Measurements from ENCODE around the gene CASKIN1.

CASKIN1 gene

DNA sequence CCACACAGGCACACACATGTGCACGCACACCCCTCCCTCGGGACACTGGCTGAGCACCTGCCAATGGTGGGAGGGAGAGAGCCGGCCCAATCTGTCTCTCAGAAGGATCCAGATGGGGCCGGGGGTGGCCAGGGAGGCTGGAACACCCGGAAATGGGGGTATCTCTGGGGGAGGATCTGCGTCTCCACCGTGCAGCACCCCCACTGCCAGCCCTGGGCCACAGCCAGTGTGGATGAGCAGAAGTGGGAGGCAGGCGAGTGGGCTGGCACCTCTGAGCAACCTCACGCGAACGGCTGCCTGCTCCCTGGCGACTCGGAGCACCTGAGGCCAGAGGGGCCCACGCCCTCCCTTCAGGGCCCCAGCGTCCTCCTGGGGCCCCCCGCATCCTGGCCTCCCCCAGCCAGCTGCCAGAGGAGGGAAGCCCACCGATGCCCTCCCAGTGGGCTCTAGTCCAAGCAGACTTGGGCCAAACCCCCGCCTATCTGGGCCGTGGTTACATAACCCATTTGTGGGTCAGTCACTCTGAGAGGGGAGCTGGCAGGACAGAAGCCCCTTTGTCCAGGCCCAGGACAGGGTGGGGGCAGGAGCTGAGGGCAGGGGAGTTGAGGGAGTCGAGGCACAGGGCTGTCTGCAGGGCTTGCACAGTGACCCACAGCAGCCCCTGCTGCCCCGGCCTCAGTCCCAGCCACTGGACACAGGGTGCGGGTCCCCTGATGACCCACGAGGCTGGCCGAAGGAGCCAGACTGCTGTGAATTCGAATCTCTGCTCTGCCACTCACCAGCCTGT lies 5.6 kb downstream of the CASKIN1 start:
- no peak for FAIRE-seq

DNA sequence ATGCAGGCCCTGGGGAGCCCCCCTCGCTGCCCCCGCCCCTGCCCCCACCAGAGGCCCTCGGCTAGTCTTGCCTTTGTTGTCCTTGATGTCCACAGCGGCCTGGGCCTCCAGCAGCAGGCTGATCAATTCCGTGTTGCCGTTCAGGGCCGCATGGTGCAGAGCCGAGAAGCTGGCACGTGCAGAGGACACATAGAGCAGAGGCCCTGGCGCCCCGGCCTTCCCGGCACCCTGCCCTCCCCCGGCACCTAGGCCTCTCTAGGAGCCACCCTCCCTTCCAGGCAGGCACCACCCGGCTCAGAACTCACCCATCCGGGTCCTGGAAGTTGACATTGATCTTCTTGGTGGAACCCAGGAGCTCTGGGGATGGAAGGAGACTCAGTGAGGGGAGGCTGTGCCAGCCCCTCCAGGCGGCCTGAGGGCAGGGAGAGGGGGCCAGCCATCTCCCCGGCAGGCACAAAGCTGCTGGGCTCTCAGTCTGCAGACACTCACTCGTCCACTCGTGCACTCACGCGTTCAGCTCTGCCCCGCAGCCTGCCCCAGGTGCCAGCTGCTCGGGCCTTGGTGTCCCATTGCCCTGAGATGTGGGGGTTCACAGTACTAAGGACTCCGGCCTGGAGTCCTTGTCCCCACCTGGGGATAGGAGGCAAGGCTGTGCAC lies 6.3 kb downstream of the CASKIN1 start:
- no peak for FAIRE-seq

GRCh38 chr16:2189252-2189893 lies 7.0 kb downstream of the CASKIN1 start:
- FAIRE-seq: no peak

DNA sequence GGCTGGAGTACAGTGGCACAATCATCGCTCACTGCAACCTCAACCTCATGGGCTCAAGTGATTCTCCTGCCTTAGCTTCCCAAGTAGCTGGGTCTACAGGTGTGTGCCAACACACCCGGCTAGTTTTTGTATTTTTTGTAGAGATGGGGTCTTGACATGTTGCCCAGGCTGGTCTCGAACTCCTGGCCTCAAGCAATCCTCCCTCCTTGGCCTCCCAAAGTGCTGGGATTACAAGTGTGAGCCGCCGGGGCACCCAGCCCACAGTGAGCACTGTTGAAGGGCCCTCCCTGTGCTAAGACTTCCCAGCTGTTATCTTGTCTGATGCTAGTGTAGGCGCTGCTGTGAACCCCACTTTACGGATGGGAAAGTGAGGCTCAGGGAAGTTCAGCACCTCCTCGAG lies 8.0 kb downstream of the CASKIN1 start:
- no peak for FAIRE-seq

DNA sequence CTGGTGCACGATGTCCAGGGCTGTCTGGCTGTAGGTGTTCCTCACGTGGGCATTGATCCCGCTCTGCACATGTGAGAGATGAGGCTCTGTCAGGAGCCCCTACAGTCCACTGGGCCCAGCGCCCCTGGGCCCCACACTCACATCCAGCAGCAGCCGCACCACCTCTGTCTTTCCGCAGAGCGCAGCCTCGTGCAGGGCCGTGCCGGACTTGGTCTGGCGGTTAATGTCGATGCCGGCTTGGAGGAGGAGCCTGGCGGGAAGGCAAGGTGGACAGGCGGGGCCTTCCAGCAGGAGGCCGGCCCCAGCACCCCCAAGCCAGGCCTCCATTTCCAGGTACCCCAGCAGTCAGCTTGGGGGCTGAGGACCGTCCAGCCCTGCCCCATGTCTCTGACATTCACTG lies 9.2 kb downstream of the CASKIN1 start:
- no peak for FAIRE-seq

- no peak for FAIRE-seq
Measured at GRCh38 chr16:2186505-2186904, 9.9 kb downstream of the CASKIN1 start.

GRCh38 chr16:2186064-2186463 lies 10.3 kb downstream of the CASKIN1 start:
- FAIRE-seq: no peak

DNA sequence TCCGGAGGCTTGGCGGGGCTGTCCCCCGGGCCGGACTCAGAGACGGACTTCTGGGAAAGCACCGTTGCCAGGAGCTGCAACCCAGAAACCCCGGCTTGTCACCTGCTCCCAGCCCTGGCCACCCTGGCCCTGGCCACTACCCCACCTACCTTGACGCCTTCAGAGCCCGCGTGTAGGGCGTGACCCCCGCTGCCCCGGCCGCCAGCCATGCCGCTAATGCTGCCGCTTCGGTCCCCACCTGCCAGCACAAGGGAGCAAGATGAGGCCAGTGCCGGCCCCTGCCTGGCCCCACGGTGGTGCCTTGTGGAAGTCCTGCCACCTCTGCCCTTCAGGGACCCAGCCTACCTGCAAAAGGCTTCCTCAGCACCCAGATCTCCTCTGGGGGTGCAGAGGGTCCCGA lies 11.4 kb downstream of the CASKIN1 start:
- no peak for FAIRE-seq

GRCh38 chr16:2184346-2184745 lies 12.1 kb downstream of the CASKIN1 start:
- FAIRE-seq: no peak

DNA sequence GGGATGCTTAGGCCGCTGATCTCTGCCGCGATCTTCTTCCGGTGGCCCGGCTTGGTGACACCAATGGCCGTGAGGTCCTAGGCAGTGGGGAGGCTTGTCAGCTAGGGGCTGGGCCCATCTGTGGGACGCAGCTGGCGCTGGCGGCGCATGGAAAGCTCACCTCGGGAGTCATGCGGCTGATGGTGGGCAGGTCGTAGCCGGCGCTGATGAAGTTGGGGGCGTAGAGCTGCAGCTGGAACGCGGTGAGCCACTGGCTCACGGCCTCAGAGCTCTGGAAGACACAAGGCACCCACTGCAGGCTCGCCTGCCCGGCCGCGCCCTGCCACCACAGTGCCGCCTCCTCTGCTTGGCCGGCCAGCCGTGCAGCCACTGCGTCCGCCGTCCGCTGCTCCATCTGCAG lies 12.7 kb downstream of the CASKIN1 start:
- no peak for FAIRE-seq

DNA sequence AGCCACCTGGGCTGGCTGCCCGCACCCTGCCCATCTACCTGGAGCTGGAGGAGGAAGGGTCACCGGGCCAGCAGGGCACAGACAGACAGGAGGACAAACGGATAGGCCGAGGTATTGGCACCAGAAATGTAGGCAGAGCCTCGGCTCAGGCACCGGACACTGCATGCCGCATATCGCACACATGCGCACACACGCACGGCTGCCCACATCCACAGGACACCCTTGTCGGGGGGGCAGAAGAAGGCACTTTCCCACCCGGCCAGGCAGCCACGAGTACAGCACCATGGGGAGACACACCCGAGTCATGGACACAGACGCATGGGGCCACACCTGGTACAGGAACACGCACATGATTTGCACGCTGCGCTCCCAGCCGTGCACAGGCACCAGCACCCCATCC lies 14.5 kb downstream of the CASKIN1 start:
- FAIRE-seq: no peak

DNA sequence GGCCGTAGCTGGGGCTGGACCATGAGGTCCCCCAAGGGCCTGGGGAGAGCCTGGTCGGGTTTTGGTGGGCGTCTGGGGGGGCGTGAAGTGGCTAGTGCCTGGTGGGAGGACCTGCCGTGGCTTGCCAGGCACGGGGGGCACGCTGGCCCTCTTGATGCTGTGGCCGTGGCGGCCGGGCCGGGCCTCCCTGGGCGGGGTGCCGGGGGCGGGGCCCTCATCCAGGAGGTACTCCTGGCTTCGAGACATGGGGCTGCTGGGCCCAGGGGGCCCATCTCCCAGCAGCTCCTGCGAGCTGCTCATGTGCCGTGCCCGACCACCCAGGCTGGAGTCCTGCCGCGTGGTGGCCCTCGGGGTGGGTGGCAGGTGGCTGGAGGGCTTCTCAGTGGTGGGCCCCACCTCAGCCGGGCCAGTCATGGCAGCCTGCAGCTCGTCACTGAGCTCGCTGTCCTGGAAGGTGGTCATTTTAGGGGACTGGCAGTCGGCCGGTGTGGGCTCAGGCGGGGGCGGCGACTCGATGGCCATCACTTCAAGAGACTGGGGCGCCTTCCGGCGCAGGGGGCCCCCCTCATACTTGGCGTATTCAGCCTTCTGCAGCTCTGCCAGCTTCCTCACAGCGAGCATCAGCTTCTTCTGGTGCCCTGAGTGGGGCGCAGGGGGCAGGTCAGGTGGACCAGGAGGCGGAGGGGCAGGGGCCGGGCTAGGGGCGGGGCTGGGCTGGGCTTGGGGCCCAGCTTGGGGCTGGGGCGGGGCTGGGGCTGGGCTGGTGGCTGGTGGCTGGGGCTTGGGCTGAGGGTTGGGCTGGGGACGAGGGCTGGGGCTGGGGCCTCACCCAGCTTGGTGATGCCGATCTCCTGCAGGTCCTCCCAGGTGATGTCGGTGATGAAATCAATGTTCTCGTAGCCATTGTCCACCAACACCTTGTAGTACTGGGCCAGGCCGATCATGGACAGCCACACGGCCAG lies 15.2 kb downstream of the CASKIN1 start:
- no peak for FAIRE-seq

DNA sequence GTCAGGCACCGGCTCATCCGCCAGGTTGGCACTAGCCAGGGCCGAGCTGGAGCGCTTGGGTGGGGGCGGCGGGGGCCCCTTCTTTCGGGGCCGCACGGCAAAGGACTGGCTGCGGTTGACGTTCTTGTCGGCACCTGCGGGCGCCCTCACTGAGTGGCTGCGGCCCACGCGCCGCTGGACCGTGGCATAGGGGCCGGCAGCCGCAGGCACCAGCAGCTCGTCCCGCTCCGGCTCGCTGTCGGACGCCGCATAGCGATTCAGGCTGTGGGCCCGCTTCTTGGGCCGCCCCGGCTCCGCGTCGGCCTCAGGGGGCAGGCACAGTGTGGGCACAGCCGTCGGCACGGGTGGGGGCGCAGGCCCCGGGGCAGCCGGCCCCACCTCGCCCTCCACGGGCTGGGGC lies 15.9 kb downstream of the CASKIN1 start:
- no peak for FAIRE-seq

- FAIRE-seq: no peak
Measured at GRCh38 chr16:2179576-2179975, 16.8 kb downstream of the CASKIN1 start.

DNA sequence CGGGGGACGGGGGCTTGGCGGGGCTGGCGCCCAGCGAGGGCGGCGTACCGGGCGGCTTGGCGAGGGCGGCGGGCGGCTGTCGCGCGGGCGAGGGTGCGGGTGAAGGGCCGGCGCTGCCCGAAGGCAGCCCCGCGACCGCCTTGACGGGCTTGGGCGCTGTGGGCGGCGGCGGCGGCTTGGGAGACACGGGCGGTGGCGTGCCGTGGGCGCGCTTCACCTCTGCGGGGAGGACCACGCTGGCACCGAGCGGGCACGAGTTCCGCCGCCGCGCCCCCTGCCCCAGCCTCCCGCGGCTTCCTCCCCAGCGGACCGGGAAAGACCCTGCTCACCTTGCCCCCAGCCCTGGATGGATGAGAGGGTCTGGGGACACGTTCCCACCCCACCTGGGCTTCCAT lies 17.3 kb downstream of the CASKIN1 start:
- FAIRE-seq: no peak

GRCh38 chr16:2178321-2179106 lies 17.9 kb downstream of the CASKIN1 start:
- FAIRE-seq: no peak

- FAIRE-seq: no peak
Measured at GRCh38 chr16:2177561-2177960, 18.8 kb downstream of the CASKIN1 start.

DNA sequence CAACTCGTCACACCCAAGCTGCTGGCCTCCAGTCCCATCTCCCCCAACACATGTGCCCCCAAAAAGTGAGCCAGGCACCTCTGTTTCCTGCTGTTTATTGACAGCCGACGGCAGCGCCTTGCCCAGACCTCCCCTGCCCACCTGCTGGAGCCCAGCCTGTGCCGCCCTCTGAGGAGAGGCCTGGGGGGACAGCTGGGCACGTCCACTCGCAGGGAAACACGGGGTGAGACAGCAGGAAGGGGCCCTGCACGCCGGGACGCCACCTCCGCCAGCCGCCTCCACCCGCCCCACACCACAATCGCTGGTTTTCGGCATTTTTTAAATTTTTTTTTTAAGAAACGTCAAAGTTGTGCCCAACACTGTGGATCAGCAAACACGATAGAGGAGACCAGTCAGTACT lies 19.3 kb downstream of the CASKIN1 start:
- no peak for FAIRE-seq

GRCh38 chr16:2176047-2176446 lies 20.4 kb downstream of the CASKIN1 start:
- FAIRE-seq: no peak

DNA sequence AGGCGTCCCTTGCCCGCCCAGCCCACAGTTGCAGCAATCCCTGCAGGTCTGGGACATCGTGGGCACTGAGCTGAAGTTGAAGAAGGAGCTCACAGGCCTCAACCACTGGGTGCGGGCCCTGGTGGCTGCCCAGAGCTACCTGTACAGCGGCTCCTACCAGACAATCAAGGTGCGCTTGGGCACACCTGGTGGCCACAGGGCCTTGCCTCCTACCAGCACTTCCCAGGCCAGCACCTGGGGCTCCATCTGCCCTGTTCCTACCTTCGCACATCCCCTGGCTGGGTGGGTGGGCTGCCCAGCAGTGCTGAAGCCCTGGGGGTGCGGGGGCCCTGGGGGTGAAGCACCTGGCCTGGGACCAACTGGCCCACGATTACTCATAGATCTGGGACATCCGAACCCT lies 21.0 kb downstream of the CASKIN1 start:
- FAIRE-seq: no peak

GRCh38 chr16:2174396-2175131 lies 21.8 kb downstream of the CASKIN1 start:
- no peak for FAIRE-seq

Data from colon (tissue), 2 donors.